Nephron progenitor cell (in vitro differentiated cells): ENCODE measurements around the gene MAPK8IP2.
"Not testable (repeated sequence)": the region's sequence is repeated elsewhere in the genome, so short reads cannot be mapped to it uniquely, and the experiment has no call there.

Source experiments
- DNase-seq: peaks from one replicate; pipeline ENCODE4 v3.0.0; 2021
- H3K27ac Mint-ChIP-seq: 2 replicates; pipeline ENCODE4 v1.8.0; 2021; ENCODE audit warnings: mild to moderate bottlenecking, moderate library complexity, mixed read lengths
- H3K27me3 Mint-ChIP-seq: 2 replicates; pipeline ENCODE4 v1.8.0; 2021; ENCODE audit warnings: mild to moderate bottlenecking, low read depth, mixed read lengths; ENCODE audit not compliant: poor library complexity
- H3K36me3 Mint-ChIP-seq: 2 replicates; pipeline ENCODE4 v1.8.0; 2021; ENCODE audit warnings: low read depth, mixed read lengths
- H3K4me1 Mint-ChIP-seq: 2 replicates; pipeline ENCODE4 v1.8.0; 2021; ENCODE audit warnings: mixed read lengths
- H3K4me3 Mint-ChIP-seq: 2 replicates; pipeline ENCODE4 v1.8.0; 2021; ENCODE audit warnings: mild to moderate bottlenecking, moderate library complexity, mixed read lengths
- H3K9me3 Mint-ChIP-seq: 2 replicates; pipeline ENCODE4 v1.8.0; 2021; ENCODE audit warnings: mild to moderate bottlenecking, moderate library complexity, mixed read lengths
- TF ChIP-seq, protein P1 (sequence below): fragments of 200-600 bp; sonication (generic); IDR thresholded peaks from 2 replicates; pipeline ENCODE4 v1.5.0; 2021; ENCODE audit warnings: antibody characterized with exemption

Gene MAPK8IP2

DNA sequence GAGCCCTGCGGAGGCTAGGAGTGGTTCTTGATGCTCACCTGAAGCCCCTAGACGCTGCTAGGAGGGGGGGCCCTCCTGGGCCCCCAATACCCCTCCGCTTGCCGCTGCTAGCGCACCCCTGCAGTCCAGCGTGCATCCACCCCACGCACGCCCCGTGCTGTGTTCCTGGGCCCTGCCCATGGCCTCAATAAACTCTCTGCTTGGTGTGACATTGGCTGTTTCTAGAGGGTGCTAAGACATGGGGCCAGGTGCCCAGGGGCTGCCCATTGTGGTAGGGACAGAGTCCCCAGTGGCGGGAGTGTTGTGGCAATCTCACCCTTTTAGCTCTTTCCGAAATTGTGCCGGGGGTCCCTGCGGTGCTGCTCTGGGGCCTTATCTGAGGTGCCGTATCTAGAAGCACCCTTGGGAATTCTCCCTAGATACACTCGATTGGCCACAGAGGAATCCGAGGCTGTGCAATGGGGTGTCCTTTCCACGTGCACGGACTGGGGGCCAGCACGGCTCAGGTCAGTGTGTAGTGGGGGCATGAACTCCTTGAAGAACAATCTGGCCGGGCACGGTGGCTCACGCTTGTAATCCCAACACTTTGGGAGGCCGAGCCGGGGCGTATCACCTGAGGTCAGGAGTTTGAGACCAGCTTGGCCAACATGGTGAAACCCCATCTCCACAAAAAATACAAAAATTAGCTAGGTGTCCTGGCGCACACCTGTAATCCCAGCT, 10.9 kb downstream of the MAPK8IP2 start:
- Mint-ChIP-seq H3K36me3 (no peaks in the 10 kb centered on the region), H3K9me3 (no peaks in the 10 kb centered on the region), H3K4me3 (no peak overlapping the region), H3K27ac (no peak overlapping the region), H3K27me3 (peaks cover 10% of the 10 kb centered on the region), H3K4me1 (peaks cover 24% of the 10 kb centered on the region)
- no peak for DNase-seq
- TF ChIP-seq, protein P1, sequence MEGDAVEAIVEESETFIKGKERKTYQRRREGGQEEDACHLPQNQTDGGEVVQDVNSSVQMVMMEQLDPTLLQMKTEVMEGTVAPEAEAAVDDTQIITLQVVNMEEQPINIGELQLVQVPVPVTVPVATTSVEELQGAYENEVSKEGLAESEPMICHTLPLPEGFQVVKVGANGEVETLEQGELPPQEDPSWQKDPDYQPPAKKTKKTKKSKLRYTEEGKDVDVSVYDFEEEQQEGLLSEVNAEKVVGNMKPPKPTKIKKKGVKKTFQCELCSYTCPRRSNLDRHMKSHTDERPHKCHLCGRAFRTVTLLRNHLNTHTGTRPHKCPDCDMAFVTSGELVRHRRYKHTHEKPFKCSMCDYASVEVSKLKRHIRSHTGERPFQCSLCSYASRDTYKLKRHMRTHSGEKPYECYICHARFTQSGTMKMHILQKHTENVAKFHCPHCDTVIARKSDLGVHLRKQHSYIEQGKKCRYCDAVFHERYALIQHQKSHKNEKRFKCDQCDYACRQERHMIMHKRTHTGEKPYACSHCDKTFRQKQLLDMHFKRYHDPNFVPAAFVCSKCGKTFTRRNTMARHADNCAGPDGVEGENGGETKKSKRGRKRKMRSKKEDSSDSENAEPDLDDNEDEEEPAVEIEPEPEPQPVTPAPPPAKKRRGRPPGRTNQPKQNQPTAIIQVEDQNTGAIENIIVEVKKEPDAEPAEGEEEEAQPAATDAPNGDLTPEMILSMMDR: no peak

DNA sequence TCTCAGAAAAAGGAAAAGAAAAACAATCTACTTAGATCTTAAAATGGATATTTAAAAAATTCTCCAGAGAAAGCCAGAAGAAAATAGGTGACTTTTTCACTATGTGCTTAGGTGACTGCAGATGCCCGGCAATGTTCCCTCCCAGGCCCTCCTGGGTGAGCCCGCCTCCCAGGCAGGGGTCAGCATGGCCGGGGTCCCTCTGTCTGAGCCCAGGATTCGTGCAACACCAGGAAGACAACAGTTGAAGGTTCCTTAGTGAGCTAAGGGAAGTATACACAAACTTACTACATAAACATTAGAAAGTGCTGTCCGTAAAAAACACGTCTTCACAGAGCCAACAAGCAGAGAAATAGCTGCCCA, 11.6 kb downstream of the MAPK8IP2 start:
- Mint-ChIP-seq H3K27me3 (peaks cover 12% of the 10 kb centered on the region), H3K9me3 (no peaks in the 10 kb centered on the region), H3K4me1 (peaks cover 24% of the 10 kb centered on the region), H3K4me3 (no peak overlapping the region), H3K27ac (no peak overlapping the region), H3K36me3 (no peaks in the 10 kb centered on the region)
- TF ChIP-seq, protein P1: no peak
- DNase-seq: no peak

DNA sequence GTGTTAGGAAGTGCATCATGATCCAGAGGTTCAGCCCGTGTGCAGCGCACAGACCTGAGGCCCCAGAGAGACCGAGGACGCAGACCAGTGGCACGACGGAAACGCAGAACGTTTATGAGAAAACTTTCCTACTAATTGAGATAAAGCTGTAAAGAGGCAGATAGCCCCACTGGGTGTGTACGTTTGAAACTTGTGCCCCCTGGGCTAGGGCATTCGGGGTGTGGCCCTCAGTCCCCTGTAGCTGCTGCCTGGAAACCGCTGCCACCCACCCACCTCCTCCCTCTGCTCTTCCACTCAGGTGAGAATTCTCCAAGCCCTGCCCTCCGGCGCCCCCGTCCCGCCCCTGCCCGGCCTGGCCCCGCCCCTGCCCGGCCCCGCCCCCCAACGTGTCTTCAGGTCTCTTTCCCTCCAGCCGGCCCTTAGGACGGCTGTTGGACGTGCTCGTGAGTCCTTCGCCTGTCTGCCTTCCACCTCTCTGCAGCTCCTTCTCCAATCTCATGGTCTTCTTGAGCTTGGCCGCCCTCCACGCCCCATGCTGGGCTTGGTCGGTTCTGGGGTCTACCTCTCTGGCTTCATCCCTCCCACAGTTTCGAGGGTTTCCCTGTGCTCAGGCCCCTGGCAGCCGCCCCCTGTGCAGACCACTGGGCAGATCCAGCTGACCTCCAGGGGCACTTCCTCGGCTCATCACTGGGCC, 12.1 kb downstream of the MAPK8IP2 start:
- peaks cover 20% of the 10 kb centered on the region for H3K4me1 Mint-ChIP-seq
- H3K36me3 Mint-ChIP-seq: no peaks in the 10 kb centered on the region
- DNase-seq: no peak
- TF ChIP-seq, protein P1: no peak
- H3K27ac Mint-ChIP-seq: no peak overlapping the region
- H3K27me3 Mint-ChIP-seq: peaks cover 13% of the 10 kb centered on the region
- H3K4me3 Mint-ChIP-seq: no peak overlapping the region
- H3K9me3 Mint-ChIP-seq: no peaks in the 10 kb centered on the region

DNA sequence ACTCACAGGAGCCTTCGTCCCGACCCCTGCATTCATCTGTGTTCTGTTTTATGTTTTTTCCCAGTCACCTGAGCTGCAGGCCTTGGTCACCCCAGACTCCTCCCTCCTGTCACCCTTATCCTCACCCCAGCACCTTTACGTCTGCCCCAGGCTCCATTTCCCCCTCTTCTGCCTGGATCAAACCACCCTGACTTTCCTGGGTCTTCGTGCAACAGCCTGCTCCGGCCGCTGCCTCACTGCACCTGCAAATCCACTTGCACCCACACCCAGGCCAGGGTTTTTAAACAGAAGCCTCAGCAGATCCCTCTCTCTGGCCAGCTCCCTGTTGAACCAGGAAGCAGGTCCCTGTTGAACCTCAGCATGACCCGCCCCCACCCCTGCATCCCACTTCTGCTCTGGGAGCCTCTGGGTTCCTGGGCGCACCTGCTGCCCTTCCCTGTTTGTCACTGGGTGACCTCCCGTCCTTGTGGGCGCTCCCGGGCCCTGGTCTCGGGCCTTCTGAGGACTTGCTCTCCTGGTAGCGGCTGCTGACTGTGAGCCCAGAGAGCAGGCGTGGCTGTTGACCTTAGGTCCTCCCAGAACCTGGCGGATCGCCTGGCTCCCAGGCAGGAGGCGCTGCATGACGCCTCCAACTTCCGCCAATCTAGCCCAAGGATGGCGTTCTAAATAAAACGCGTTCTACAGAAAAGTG, 12.8 kb downstream of the MAPK8IP2 start:
- TF ChIP-seq, protein P1: no peak
- Mint-ChIP-seq H3K9me3 (no peaks in the 10 kb centered on the region), H3K27me3 (peaks cover 15% of the 10 kb centered on the region), H3K4me1 (peaks cover 16% of the 10 kb centered on the region), H3K36me3 (no peaks in the 10 kb centered on the region), H3K27ac (no peak overlapping the region), H3K4me3 (no peak overlapping the region)
- DNase-seq: no peak

DNA sequence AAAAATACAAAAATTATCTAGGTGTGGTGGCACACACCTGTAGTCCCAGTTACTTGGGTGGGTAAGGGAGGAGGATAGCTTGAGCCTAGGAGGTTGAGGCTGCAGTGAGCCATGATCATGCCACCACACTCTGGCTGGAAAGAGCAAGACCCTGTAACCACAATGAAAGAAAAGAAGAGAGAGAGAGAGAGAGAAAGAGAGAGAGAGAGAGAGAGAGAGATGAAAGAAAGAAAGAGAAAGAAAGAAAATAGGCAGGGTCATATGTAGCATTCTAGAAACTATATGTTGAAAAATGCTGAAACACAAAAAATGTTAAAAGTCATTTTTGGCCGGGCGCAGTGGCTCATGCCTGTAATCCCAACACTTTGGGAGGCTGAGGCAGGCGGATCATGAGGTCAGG, 13.7 kb downstream of the MAPK8IP2 start:
- H3K27ac Mint-ChIP-seq, H3K4me3 Mint-ChIP-seq, H3K36me3 Mint-ChIP-seq, H3K9me3 Mint-ChIP-seq, DNase-seq: not testable (repeated sequence)
- Mint-ChIP-seq H3K27me3 (peaks cover 15% of the 10 kb centered on the region), H3K4me1 (peaks cover 12% of the 10 kb centered on the region)

DNA sequence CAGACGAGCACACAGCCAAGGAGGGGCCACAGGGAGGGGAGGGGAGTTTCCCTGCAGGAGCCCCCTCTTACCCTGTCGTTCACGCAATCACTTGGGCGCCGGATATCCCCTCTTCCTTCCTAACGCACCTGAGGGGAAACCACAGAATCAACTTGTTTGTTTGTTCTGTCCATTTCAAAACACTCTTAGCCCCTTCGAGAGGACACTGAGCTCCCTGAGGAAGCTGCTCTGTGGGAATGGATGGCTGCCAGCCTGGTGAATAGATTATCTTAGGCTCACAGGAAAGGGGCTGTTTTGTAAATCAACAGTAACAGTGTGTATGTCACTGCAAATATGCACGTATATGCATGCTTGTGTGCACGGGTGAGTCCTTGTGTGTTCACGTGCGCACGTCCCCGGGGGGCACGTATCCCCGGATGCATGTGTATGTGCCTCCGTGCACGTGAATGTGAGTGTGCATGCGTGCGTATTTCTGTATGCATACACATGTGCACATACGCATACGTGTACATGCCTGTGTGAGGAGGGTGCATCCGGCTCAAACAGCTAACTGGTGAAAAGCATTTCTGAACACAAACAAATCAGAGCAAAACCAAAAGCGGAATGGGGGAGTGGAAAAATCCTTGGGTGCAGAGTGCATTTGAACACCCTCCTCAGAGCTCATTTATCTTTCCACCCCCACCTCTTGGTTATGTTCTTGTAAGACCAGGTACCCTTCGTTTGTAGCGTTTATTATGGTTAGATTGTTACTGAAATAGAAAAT, 20.2 kb downstream of the MAPK8IP2 start:
- peak overlapping the region; percentile 66 for H3K4me3 Mint-ChIP-seq
- H3K4me1 Mint-ChIP-seq: peaks cover 40% of the 10 kb centered on the region
- peak; percentile 87 for DNase-seq
- no peaks in the 10 kb centered on the region for H3K36me3 Mint-ChIP-seq
- H3K9me3 Mint-ChIP-seq: no peaks in the 10 kb centered on the region
- H3K27ac Mint-ChIP-seq: no peak overlapping the region
- H3K27me3 Mint-ChIP-seq: peaks cover 5% of the 10 kb centered on the region
- TF ChIP-seq, protein P1: peak; percentile 81
